Measurements from ENCODE around the gene HNRNPA3.
A peak's percentile ranks its signal among the peaks of the same experiment; 100 is the strongest.

HNRNPA3 gene

DNA sequence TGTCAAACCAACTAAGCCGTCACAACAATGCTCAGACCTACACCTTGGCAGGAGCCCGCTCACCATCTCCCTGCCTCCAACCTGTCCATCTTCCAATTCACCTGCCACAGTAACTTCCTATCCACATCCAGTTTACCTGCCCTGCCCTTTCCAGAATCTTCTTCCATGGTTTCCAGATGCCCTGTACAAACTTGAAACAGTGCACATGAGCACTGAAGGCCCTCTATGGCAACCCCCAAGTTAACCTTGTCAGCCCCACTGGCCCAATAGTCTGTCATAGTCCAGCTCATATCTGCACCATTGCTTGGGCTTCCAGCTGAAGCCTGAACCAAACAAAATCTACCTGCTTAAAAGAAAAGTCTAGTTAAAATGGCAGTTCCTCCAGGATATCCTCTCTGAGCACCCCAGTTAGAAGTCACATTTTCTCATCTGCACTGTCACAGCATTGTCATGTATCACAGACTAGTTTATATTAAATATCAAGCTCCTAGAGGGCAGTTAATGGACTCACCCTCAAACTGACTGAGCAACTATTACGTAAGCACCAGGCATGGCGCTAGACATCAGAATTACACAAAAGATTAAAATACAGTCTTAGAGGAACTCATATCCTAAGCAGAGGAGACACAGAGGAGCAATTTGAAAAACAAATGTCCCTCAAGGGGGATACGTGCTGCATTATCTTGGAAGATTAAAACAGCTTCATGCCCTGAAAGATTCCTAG is 40.4 kb downstream of the HNRNPA3 start:
- peaks cover 100% of the 10 kb centered on the region for H4K20me1 ChIP-seq
- H3K27me3 ChIP-seq = no peaks in the 10 kb centered on the region
- H3K9ac ChIP-seq = no peak overlapping the region
- no peak overlapping the region for H3K4me3 ChIP-seq
- peaks cover 87% of the 10 kb centered on the region for H3K36me3 ChIP-seq
- H3K4me2 ChIP-seq = peak overlapping the region; percentile 33; the same call in 1 of the 2 replicates
- no peak for TF ChIP-seq Cebpa-rat (IDR thresholded peaks at IDR 0.05)
- 0 out of 2 replicates have a peak overlapping the region, but pooled peaks have one; percentile 30 for H3K27ac ChIP-seq
- H3K4me1 ChIP-seq = peaks cover 27% of the 10 kb centered on the region
- H3K9me3 ChIP-seq = peaks cover 6% of the 10 kb centered on the region

DNA sequence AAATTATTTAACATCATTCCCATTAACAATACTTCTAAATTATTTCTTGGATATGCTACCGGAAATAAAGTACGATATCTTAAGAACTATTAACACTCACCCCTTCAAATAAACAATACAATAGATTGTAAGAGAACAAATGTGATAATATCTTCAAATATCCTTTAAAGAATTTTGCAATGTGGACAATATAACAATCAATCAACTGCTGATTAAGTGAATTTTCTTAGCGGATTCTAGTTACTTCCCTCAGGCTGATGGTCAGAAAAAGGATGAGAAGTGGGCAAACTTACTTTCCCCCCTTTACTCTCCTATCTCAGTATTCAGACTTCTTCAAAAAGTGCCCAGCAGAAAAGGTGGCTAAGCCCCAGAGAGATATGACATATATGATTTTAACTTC is 41.1 kb downstream of the HNRNPA3 start:
- H3K36me3 ChIP-seq = peaks cover 87% of the 10 kb centered on the region
- TF ChIP-seq Cebpa-rat (IDR thresholded peaks at IDR 0.05) = no peak
- peaks cover 27% of the 10 kb centered on the region for H3K4me1 ChIP-seq
- H3K9ac ChIP-seq = no peak overlapping the region
- H3K4me2 ChIP-seq = no peak overlapping the region; the same call in 1 of the 2 replicates
- no peaks in the 10 kb centered on the region for H3K27me3 ChIP-seq
- peaks cover 14% of the 10 kb centered on the region for H3K9me3 ChIP-seq
- no peak overlapping the region for H3K4me3 ChIP-seq
- no peak overlapping the region for H3K27ac ChIP-seq
- H4K20me1 ChIP-seq = peaks cover 99% of the 10 kb centered on the region

DNA sequence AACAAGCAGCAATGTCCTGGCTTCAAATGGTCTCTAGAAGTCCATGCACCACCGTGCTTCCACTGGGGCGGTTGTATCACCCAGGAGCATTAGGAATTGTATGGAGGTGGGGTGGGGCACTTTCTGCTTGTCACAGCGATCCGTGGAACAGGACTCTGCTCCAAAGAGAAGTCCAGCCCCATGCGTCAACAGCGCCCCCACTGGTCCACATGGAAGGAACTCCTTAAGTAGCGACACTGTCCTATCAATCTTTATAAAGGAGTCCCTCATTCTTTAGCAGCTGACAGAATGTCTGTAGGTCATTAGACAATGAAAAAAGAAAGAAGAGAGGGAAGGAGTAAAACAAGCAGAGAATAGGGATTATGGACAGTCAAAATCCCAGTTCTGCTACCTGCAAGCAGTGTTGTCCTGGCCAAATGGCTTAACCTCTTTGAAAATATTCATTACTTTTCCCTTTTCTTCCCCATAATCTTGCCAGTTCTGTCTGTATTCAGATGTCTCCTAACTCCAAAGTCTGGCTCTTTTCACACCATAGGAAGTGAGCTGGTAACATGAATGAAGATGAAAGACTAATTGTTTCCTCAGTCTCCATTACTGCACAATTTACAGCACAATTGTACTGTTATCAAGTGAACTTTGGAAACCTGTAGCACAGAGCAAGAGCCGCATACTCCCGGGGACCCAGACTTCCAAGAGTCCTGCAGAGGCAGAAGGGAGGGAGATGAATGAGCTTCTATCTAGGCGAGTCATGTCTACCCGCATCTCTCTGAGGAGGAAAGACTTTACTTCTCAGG is 42.0 kb downstream of the HNRNPA3 start:
- no peak overlapping the region for H3K27ac ChIP-seq
- peaks cover 23% of the 10 kb centered on the region for H3K9me3 ChIP-seq
- H3K9ac ChIP-seq = no peak overlapping the region
- H3K27me3 ChIP-seq = no peaks in the 10 kb centered on the region
- H3K4me1 ChIP-seq = peaks cover 27% of the 10 kb centered on the region
- peaks cover 99% of the 10 kb centered on the region for H4K20me1 ChIP-seq
- peaks cover 89% of the 10 kb centered on the region for H3K36me3 ChIP-seq
- no peak for TF ChIP-seq Cebpa-rat (IDR thresholded peaks at IDR 0.05)
- H3K4me3 ChIP-seq = no peak overlapping the region
- H3K4me2 ChIP-seq = no peak overlapping the region

DNA sequence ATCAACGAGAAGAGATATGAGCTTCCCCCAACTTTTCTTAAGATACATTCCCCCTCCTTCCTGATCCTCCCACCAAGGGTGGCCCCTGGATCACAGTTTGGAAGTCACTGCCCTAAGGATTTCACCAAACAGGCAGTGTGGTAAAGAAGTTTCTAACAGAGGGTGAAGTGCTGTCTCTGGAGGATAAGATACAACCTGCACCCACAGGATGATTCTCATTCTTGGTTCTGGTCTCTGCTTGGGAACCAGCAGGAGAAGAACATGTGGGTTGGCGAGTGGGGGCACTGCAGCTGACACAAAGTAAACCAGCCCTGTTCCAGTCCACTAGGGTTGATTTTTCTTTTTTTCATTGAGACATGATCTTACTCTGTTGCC is 42.6 kb downstream of the HNRNPA3 start:
- TF ChIP-seq Cebpa-rat (IDR thresholded peaks at IDR 0.05) = no peak
- H3K9me3 ChIP-seq = peaks cover 29% of the 10 kb centered on the region

DNA sequence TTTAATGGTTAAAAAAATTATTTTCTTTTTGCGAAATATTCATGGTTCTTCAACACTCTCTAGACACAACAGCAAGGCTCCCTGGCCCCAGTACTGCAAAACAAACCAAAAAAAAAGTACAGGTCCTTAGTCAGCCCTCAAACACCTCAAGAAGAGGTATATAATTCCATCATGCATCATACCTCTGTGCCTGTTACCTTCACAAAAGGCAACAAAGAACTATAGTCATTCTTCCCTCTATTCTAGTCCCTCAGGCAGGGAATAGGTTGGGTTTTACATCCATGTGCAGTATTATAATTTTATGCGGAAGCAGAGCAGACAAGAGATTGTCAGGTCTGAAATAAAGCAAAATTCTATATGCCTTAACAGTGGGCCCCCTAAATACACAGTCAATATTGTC is 43.4 kb downstream of the HNRNPA3 start:
- H3K4me2 ChIP-seq = no peak overlapping the region

More for the DNA sequence above, 42.6 kb downstream of the HNRNPA3 start:
- H4K20me1 ChIP-seq = peaks cover 99% of the 10 kb centered on the region
- no peak overlapping the region for H3K27ac ChIP-seq
- H3K4me2 ChIP-seq = no peak overlapping the region
- H3K27me3 ChIP-seq = no peaks in the 10 kb centered on the region
- peaks cover 27% of the 10 kb centered on the region for H3K4me1 ChIP-seq
- no peak overlapping the region for H3K4me3 ChIP-seq
- H3K36me3 ChIP-seq = peaks cover 88% of the 10 kb centered on the region
- H3K9ac ChIP-seq = no peak overlapping the region

DNA sequence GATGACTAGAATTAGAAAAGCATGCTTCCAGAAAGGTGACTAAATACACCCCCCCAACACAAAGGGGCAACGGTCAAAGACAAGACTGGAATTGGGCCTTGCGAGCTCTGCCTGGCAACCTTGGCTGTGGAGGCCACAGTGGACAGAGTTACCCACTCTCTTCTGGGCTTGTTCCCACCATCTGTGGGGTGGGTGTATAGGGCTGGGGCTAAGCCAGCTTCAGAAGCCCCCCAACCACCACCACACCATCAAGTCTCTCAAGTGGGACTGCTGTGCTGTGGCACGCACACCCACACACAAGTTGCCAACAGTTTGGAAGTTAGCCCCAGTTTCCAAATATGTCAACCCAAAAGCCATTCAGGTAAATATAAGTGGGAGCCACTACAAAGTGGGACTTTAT is 44.1 kb downstream of the HNRNPA3 start:
- H3K27ac ChIP-seq = no peak overlapping the region
- peaks cover 74% of the 10 kb centered on the region for H3K36me3 ChIP-seq
- H3K9ac ChIP-seq = no peak overlapping the region
- peaks cover 30% of the 10 kb centered on the region for H3K9me3 ChIP-seq
- H3K4me3 ChIP-seq = no peak overlapping the region
- TF ChIP-seq Cebpa-rat (IDR thresholded peaks at IDR 0.05) = no peak
- peaks cover 42% of the 10 kb centered on the region for H3K4me1 ChIP-seq
- peaks cover 99% of the 10 kb centered on the region for H4K20me1 ChIP-seq
- H3K27me3 ChIP-seq = no peaks in the 10 kb centered on the region
- H3K4me2 ChIP-seq = no peak overlapping the region

More for the DNA sequence above, 43.4 kb downstream of the HNRNPA3 start:
- peaks cover 99% of the 10 kb centered on the region for H4K20me1 ChIP-seq
- H3K9ac ChIP-seq = no peak overlapping the region
- no peak overlapping the region for H3K27ac ChIP-seq
- peaks cover 35% of the 10 kb centered on the region for H3K4me1 ChIP-seq
- TF ChIP-seq Cebpa-rat (IDR thresholded peaks at IDR 0.05) = no peak
- H3K27me3 ChIP-seq = no peaks in the 10 kb centered on the region
- no peak overlapping the region for H3K4me3 ChIP-seq
- H3K36me3 ChIP-seq = peaks cover 80% of the 10 kb centered on the region
- H3K9me3 ChIP-seq = peaks cover 30% of the 10 kb centered on the region

DNA sequence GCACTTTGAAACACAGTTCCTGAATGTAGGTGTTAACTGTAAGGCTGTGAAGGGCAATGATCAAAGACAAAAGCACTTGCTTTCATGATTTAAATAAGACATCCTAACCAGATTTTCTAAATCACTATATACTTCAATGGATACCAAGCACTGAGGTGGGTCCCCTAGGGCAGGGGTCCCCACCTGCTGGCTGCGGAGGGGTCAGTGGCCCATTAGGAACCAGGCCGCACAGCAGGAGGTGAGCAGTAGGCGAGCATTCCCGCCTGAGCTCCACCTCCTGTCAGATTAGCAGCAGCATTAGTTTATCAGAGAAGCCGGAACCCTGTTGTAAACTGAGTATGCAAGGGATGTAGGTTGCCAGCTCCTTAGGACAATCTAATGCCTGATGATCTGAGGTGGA is 44.9 kb downstream of the HNRNPA3 start:
- Histone ChIP-seq H3K36me3 (peaks cover 66% of the 10 kb centered on the region), H3K9ac (no peak overlapping the region), H3K9me3 (peaks cover 30% of the 10 kb centered on the region), H3K4me3 (no peak overlapping the region), H3K4me2 (no peak overlapping the region), H4K20me1 (peaks cover 99% of the 10 kb centered on the region), H3K4me1 (peaks cover 45% of the 10 kb centered on the region), H3K27ac (no peak overlapping the region), H3K27me3 (no peaks in the 10 kb centered on the region)
- TF ChIP-seq Cebpa-rat (IDR thresholded peaks at IDR 0.05) = no peak

DNA sequence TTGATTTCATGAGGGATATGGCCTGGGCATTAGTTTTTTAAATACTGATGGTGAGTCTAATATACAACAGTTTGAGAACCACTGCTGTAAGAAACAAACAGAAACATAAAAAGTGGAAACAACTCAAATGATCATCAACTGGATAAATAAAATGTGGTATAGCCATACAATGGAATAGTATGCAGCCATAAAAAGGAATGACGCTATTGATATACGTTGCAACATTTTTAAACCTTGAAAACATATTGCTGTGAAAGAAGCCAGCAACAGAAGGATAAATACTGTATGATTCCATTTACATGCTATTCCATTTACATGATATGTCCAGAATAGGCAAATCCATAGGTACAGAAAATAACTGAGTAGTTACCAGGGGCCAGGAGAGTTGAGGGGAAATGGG is 45.5 kb downstream of the HNRNPA3 start:
- Histone ChIP-seq H3K27me3 (no peaks in the 10 kb centered on the region), H3K4me1 (peaks cover 40% of the 10 kb centered on the region), H3K4me3 (no peak overlapping the region), H4K20me1 (peaks cover 99% of the 10 kb centered on the region), H3K36me3 (peaks cover 60% of the 10 kb centered on the region), H3K9me3 (peaks cover 30% of the 10 kb centered on the region), H3K27ac (no peak overlapping the region), H3K9ac (no peak overlapping the region), H3K4me2 (no peak overlapping the region)
- TF ChIP-seq Cebpa-rat (IDR thresholded peaks at IDR 0.05) = no peak

DNA sequence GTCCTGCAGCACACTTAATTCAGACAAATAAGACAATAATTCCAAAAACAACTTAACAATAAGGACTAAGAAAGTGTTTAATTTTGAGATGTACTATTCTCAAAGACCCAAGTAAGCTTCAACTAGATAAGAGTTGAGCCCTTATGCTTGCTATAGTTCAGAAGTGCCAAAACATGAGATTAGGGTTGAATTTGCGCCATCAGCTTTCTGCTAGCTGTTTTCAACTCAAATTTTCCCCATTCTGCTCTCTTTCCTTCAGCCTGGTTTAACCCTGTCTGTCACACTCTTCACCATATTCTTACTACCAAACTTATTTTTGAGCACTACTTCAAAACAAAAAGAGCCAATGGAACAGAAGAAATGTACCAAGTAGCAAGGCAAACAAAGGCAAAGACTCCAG is 47.8 kb downstream of the HNRNPA3 start:
- peaks cover 77% of the 10 kb centered on the region for H4K20me1 ChIP-seq
- no peak for TF ChIP-seq Cebpa-rat (IDR thresholded peaks at IDR 0.05)
- H3K27ac ChIP-seq = no peak overlapping the region
- peaks cover 40% of the 10 kb centered on the region for H3K36me3 ChIP-seq
- peaks cover 27% of the 10 kb centered on the region for H3K4me1 ChIP-seq
- no peak overlapping the region for H3K9ac ChIP-seq
- no peak overlapping the region for H3K4me3 ChIP-seq
- H3K27me3 ChIP-seq = no peaks in the 10 kb centered on the region
- H3K4me2 ChIP-seq = peak overlapping the region; percentile 84; the same call in 1 of the 2 replicates
- peaks cover 30% of the 10 kb centered on the region for H3K9me3 ChIP-seq

Measured in BLaER1 (cell line).